AG08396 (cell line): ENCODE measurements around the gene HCFC1R1.

Experiments
- DNase-seq: peaks from one replicate; pipeline ENCODE4 v3.0.0; 2012; ENCODE audit warnings: low spot score, mixed read lengths

Gene HCFC1R1

DNA sequence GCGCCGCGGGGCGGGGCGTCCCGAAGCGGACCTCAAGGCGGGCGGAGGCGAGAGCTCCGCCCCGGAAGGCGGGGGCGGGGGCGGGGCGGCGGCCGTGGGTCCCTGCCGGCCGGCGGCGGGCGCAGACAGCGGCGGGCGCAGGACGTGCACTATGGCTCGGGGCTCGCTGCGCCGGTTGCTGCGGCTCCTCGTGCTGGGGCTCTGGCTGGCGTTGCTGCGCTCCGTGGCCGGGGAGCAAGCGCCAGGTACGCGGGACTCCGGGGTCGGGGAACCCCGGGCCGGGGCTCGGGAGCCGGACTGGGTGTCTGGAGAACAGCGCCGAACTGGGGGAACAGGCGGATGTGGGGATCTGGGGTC lies 3.5 kb downstream of the HCFC1R1 start, which contains the start of gene TNFRSF12A:
Gene TNFRSF12A, plus strand, starts transcription at position 122 of the 357 bp plus-strand sequence. Its CDS starts 30 bp downstream, at position 152.
- peak; percentile 95 for DNase-seq

DNA sequence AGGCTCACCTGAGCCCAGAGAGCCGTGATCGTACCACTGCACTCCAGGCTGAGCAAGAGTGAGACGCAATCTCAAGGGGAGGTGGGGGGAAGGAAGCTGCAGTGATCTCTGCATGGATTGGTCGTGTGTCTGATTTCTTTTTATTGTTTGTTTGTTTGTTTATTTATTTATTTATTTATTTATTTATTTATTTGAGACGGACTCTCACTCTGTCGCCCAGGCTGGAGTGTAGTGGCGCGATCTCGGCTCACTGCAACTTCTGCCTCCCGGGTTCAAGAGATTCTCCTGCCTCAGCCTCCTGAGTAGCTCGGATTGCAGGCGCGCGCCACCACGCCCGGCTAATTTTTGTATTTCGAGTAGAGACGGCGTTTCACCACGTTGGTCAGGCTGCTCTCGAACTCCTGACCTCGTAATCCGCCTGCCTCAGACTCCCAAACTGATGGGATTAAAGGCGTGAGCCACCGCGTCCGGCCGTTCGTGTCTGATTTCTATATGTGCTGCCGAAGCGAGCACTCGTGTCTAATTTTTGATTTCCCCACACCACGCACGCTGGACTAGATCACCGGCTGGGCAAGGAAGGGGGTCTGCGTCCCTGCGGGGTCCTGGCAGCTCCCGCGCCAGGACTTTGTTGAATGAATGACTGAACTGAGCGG lies 4.0 kb downstream of the HCFC1R1 start:
- no peak for DNase-seq

DNA sequence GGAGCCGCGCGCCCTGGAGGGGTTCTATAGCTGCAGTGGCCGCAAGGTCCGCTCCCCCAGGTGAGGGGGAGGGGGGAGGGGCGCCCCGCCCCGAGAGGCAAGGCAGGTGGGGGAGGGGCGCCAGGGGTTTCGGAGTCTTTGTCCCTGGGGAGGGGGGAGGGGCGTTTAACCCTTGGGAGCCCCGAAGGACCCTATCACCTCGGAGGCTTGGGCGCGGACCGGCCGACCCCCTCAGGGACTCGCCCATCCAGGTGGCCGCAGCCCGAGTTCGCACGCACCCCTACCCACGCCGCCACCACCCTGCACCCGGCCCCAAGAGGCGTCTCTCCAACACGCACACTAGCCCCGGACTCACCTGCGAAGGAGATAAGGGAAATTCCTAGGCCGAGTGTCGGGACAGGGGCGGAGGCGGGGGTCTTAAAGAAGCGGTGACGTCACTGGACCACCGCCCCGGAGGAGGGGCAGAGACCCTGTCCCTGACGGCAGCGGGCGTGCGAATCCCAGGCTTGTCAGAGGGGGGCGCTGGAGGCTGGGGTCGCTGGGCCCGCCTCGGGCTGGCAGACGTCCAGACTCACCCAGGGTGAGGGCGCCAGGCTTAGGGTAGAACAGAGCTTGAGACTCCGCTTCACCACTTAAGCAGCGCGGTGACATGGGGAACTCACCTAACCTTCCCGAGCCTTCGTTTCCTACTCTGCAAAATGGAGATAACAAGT lies 5.8 kb downstream of the HCFC1R1 start, which contains the start of gene CLDN6:
Gene CLDN6, minus strand, starts transcription at position 390 of the 713 bp plus-strand sequence. CDS start 2,162 bp downstream, outside the sequence.
- no peak for DNase-seq

GRCh38 chr16:3017344-3017743 lies 6.4 kb downstream of the HCFC1R1 start:
- no peak for DNase-seq

GRCh38 chr16:3015865-3016521 lies 7.7 kb downstream of the HCFC1R1 start:
- DNase-seq: no peak

- DNase-seq: no peak
These were observed 8.8 kb downstream of the HCFC1R1 start for GRCh38 chr16:3014971-3015370.

DNA sequence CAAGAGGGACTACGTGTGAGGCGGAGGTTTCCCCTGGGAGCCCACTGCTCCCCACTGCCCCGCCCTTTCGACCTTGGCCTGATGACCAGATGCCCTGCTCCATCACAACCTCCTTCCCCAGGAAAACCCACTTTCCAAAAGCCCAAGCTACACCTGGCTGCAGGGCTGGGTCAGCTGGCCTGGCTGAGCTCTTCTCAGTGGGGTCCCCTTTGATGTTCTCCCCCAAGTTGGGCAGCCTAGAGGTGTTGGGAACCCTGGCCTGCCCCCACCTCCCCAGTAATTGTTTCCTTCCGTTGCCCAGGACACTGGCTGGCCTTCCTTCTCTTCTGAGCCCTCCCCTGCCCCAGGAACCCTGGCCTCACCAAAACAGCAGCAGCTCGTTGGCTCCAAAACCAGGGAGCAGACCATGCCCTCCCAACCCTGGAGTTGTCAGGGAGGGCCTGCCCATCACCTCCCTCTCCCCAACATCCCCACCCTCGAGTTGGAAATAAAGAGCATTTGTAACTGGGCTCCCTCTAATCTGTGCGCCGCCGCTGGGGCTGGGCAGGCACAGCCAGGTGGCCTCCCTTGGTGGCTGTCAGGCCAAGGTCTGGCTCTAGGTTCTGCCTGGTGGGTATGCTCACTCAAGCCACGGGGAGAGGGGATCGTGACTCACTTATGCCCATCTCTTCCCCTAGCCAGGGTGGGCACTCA lies 9.6 kb downstream of the HCFC1R1 start:
- DNase-seq: no peak

GRCh38 chr16:3013491-3013951 lies 10.2 kb downstream of the HCFC1R1 start:
- DNase-seq: no peak

GRCh38 chr16:3012828-3013420 lies 10.8 kb downstream of the HCFC1R1 start, which contains the start of gene CLDN9:
TSS of gene CLDN9 (plus strand) at chr16:3012923. CDS start at chr16:3013363, 440 bp downstream.
- no peak for DNase-seq

GRCh38 chr16:3012246-3012645 lies 11.5 kb downstream of the HCFC1R1 start:
- DNase-seq: no peak

DNA sequence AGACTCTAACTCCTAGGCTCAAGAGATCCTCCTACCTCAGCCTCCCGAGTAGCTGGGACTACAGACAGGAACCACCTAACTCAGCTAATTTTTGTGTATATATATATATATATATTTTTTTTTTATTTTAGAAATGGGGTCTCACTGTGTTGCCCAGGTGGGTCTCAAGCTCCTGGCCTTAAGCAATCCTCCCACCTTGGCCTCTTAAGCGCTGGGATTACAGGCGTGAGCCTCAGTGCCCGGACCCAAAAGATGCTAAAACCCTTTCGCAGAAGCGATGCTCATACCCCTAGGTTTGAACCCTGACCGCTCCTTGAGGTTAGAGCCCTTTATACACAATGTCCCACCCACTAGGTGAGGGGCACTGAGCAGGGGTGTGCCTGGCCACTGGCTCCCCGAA lies 13.2 kb downstream of the HCFC1R1 start:
- no peak for DNase-seq

DNA sequence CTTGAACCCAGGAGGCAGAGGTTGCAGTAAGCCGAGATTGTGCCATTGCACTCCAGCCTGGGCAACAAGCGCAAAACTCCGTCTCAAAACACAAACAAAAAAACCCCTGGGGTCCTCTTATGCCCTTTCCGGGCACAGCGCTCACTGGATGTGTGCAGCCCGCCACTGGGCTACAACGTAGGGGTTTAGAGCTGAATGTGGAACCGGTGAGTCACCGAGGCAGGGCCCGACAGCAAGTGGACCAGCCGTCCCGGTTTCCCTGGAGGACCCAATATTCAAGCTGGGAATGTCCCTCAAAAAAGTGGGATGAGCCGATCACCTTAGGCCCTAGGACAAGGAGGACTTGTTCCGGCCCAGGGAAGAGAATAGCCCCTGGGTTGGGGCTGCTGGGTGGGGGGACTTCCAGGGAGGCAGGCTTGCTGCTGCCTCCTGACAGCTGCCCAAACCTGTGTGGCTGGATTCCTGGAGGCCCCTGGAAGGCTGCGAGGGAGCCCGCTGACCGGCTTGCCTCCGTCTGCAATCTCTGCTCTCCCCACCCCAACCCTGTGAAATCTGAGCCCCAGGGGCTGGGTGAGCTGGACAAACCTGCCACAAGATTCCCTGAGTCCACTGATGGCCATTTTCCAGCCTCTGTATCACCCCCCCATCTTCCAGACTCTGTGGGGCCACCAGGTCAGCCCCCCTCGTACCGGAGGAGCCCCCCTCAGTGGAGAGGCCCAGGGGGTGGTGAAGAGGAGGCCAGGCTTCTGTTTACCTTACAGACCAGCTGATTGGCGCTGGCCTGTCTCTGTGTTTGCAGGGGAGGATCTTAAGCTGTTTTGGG lies 14.0 kb downstream of the HCFC1R1 start:
- no peak for DNase-seq

GRCh38 chr16:3008690-3009037 lies 15.1 kb downstream of the HCFC1R1 start:
- no peak for DNase-seq

GRCh38 chr16:3007957-3008689 lies 15.6 kb downstream of the HCFC1R1 start:
- no peak for DNase-seq

GRCh38 chr16:3007059-3007956 lies 16.4 kb downstream of the HCFC1R1 start:
- no peak for DNase-seq

DNA sequence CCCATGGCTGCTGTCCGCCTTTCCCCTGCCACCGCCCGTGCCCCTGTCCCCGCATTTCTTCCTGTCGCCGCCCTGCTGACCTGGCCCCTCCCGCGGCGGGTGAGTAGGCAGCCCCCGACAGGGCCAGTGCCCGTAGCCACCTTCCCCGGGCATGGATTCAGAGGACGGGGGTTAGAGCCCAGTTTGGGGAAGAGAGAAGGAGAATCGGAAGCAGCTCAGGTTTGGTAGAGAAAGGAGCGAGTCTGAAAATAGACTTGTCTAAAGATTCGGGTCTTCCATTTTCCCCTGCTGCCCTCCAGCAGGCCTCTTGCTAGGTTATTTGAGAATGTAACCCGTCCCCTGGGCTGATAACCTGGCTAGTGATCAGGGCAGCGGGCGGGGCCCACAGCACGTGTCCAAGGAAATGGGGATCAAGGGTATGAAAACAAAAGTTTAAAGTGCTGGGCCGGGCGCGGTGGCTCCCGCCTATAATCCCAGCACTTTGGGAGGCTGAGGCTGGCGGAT lies 18.9 kb downstream of the HCFC1R1 start:
- DNase-seq: no peak

DNA sequence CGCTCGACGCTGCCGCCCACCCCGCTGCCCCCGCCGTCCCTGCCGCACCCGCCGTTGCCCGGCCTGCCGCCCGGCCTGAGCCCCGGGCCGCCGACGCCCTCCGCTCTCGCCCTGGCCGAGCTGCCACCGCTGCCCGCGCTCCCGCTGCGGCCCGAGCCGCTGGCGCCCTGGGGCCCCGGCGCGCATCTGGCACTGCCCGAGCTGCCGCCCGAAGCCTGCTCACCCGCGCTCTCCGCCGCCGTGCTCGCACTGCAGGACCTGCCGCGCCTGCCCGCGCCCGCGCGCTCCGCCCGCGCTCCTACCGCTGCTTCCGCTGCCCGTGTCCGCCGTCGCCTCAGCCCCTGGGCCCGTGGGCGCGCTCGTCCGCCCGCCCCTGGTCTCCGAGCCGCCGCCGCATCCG lies 19.4 kb downstream of the HCFC1R1 start:
- peak; percentile 46 for DNase-seq

- peak; percentile 99 for DNase-seq
These were observed 20.0 kb downstream of the HCFC1R1 start for GRCh38 chr16:3003582-3004270.
